Amygdala (tissue), 56 donors: Measurements from ENCODE around the gene SLC35A1.

Source experiments
- DNase-seq, 56 donors: peaks; one replicate each; lab custom pipeline; 2025; lab: John Stamatoyannopoulos, UW

The SLC35A1 gene

GRCh38 chr6:87518453-87518852 is 45.7 kb downstream of the SLC35A1 start:
- DNase-seq = no peak

DNA sequence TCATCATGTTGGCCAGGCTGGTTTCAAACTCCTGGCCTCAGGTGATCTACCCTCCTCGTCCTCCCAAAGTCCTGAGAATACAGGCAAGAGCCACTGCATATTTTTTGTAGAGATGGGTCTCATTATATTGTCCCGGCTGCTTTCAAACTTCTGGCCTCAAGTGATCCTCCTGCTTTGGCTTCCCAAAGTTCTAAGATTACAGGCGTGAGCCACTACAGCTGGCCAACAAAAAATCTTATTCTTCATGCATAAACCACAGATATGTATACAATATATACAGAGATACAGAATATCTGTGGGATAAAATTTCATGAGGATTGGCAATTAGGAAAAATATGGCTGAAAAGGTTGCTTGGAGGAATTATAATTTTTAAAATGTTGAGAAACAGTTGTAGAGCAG is 49.9 kb downstream of the SLC35A1 start:
- no peak for DNase-seq

GRCh38 chr6:87529221-87529620 is 56.4 kb downstream of the SLC35A1 start:
- no peak for DNase-seq

GRCh38 chr6:87534377-87535047 is 61.7 kb downstream of the SLC35A1 start:
- no peak for DNase-seq

- DNase-seq = no peak
These were observed 65.9 kb downstream of the SLC35A1 start for GRCh38 chr6:87538510-87539260.

GRCh38 chr6:87539554-87539953 is 66.8 kb downstream of the SLC35A1 start:
- no peak for DNase-seq

- no peak for DNase-seq
These were observed 67.8 kb downstream of the SLC35A1 start for GRCh38 chr6:87540539-87540938.

DNA sequence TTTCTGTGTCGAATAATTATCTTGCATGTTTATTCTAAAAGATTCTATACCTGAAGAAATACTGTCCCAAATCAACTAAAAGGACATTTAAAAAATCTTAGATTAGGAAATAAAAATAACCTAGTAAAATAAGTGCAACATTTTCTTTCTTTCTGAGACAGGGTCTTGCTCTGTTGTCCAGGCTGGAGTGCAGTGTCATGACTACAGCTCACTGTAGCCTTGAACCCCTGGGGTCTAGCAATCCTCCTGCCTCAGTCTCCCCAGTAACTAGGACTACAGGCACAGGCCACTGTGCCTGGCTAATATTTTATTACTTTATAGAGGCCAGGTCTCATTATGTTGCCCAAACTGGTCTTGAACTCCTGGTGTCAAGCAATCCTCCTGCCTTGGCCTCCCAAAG is 68.3 kb downstream of the SLC35A1 start:
- DNase-seq = no peak

GRCh38 chr6:87541744-87542143 is 69.0 kb downstream of the SLC35A1 start:
- no peak for DNase-seq

DNA sequence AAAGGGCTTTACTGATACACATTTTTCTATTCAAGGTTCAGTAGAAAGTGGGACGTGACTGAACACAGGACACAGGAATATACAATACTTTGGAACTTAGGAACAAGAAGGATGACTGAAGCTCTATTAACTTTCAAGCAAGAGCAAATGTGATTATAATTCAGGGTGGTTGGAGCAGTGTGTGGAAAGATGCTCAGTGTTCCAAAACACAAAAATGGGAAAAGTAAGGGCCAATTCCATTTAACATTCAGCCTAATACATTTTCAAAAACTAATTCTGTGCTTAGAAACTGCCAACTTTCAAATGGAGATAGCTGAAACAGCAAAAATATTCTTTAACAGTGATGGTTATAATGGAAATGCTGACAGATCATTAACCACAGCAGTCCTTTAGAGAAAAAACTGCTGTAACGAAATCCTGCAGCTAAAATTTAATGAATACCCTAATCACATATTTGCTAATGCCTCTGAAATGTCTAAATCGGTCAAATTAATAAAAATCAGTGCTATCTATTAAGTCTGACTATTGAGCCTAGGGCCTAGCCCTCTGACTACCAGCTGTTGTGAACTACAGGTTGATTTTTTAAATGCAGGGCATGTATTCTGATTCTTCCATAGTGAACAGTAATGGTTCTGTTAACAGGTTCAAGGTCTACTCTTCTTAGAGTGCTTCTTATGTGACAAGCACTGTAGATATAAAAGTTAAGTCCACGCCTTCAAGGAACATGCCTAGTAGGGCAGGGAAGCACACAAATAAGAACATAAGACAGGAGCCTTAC is 71.1 kb downstream of the SLC35A1 start:
- DNase-seq = no peak

DNA sequence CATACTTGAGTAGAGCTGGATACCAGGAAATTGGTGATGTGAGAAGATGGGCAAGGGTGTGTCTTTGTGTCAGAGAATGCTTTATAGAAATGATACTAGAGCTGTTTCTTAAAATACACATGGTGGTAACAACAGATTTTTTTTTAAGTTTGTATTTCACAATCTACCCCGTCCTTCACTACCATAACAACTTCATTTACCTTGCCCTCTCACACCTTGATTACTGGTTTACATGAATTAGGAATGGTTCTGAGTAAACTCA is 71.6 kb downstream of the SLC35A1 start:
- DNase-seq = no peak

GRCh38 chr6:87551799-87552198 is 79.0 kb downstream of the SLC35A1 start:
- no peak for DNase-seq

GRCh38 chr6:87553159-87553765 is 80.5 kb downstream of the SLC35A1 start:
- DNase-seq = no peak

DNA sequence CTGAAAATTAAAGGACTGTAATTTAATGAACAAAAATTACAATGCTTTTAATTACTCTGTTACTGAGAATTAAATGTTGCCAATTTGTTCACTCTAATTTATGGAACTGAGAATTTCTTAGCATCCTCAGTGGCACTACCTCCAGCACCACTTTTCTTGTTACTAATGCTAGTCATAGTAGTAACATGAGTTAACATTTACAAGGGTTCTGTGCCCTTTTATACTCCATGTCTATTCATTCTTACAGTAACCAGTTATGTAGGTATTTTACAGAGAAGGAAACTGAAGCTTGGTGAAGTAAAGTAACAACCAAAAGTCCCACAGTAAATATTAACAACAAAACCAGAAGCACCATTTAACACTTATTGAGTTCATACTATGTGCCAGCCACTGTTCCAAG is 82.7 kb downstream of the SLC35A1 start:
- no peak for DNase-seq

- no peak for DNase-seq
These were observed 85.7 kb downstream of the SLC35A1 start for GRCh38 chr6:87558446-87558845.

DNA sequence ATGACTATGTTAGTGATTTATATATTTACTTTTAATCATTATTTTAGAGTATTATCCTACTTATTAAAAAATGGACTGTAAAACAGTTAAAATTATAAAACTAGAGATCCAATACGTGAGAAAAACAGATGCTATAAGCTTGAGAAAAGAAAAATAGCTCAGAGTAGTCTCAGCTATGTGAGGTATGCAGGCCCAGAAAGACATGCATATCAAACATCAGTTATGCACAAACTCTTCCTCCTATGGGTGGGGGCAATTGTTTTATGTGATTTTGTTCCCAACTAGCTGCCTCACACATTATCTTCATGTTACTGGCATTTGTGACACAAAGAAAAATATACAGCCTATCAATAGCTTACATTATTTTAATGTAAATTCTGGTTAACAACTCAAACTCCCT is 88.2 kb downstream of the SLC35A1 start:
- no peak for DNase-seq
